DMS53 treated with DMSO at 0.1 percent for 48 hours (cell line): Measurements from ENCODE around the gene PTPN14.

ENCODE experiments used
- DNase-seq: peaks from one replicate; lab custom pipeline; 2025; ENCODE audit not compliant: unreplicated experiment; lab: John Stamatoyannopoulos, UW

PTPN14 gene

DNA sequence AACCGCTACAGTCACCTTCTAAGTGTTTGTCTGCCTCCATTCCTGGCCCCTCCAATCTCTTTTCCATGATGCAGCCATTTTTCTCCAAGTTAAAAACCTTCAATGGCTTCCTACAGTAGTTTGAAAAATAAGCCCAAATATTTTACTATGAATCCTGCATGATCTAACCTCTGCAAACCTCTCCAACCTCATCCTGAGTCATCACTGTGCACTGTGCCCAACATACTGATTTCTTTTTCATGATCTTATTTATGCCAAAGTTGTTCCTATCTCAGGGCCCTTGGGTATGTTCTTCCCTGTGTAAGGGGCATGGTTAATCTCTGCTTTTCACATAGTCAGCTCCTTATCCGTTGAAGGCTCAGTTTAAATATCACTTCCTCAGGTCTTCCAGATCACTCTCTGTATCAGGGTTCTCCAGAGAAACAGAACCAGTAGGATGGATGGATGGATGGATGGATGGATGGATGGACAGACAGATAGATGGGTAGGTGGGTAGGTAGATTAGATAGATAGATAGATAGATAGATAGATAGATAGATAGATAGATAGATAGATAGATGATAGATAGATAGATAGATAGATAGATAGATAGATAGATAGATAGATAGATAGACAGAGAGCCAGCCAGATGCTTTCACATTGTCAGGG, 18.1 kb upstream of the PTPN14 start:
- no peak for DNase-seq

DNA sequence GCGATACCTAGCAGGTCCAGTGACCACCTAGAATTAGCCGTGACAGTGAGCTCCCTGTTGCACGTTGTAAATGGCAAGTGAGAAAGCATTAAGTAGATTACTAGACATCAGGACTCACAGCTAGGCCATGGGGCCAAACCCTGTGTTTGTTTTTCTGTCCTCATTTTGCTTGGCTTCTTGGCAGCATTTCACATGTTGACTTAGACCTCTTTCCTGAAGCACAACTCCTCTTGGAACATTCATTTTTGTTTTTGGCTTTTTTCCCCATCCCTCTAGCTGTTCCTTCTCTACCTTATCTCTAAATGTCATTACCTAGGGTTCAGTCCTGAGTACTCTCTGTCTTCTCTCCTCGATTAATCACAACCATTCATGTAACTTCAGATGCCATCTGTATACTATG, 16.9 kb upstream of the PTPN14 start:
- DNase-seq: no peak

DNA sequence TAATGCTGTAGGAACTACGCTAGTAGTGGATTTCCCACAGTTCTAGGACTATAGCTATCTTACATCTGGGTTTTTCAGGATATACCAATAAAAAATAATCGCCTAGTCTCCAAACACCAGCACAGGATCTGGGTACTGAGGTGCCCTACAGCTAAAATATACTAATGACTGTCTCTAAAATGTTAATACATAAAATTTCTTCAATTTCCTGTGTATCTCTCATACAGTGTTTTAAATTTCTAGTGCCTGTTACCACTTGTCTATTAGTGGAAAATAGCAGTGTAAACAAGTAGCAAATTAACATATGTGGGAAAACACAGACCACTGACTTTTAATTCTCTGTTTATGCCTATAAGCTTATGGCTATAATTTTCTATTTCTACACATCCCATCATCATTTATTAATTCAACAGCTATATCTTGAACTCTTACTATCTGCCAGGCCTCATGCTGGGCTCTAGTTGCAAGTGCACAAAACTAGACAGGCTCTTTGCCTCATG, 16.1 kb upstream of the PTPN14 start:
- DNase-seq: no peak

DNA sequence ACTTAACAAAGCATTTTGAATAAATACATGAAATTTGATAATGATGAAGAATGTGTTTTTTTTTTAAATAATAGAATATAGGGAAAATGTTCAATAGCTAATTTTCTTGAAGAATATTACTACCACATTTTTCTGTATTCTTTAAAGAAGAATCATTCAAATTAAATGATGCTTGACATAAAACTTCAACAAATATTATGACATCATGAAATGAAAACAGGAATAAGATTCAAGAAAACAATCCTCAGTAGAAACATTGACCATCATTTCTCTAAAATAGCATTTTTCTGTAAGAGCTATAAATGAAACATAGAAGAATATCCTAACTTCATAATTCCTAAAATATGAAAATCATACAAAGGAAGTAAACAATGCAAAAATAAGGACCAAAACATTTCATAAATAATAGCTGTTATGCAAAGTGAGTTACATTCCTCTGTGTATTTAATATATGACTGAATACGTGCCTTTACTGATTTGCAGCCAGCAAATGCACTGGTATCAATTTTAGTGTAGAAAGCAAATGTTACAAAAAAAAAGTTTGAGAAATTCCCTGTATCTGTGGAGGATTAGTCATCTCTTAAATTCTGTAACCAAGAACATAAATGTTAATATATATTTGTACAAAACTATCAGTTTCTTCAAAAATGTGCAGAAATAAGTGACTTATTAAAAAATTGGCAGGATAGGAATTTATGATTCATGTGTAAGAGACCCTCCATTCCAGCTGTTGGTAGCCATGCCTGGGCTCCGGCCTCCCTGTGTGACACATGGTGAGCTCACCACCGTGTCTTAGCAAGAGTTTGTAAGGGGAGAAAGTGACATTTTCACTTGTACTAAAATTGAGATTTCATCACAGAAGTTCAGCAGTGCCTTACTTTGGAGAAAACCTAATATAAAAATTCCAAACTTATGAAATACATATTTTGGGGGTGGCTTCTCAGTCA, 15.0 kb upstream of the PTPN14 start:
- no peak for DNase-seq

DNA sequence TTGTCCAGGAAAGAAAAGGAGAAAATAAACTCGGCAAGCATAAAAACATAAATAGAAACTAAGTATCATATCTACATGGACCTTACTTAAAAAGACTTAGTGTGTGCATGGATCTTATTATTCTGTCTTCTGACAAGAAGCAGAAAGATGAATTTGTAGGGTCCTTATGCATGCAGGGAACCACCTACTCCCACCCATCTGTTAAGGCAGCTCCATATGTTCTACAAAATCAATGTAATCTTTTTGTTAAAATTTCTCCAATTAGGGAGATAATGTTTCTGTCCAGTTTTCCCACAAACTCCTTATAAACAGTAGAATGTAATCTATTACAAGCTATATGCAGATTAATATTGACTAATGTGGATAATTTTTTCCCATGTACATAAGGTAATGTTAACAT, 13.9 kb upstream of the PTPN14 start:
- DNase-seq: no peak

DNA sequence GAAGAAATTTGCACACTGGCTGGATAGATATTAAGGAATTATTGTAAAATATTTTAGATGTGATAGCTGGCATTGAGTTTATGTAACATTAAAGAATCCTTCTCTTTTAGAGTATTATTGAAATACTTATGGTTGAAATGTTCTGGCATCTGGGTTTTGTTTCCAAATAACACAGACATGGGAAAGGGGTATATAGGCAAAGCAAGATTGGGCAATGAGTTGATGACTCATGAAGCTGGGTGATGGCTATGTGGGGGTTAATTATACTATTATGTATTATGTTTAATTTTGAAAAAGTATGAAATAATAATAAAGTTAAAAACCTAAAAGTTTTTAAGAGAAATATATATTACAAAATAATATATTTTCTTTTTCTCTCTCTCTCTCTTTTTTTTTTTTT, 12.5 kb upstream of the PTPN14 start:
- no peak for DNase-seq

DNA sequence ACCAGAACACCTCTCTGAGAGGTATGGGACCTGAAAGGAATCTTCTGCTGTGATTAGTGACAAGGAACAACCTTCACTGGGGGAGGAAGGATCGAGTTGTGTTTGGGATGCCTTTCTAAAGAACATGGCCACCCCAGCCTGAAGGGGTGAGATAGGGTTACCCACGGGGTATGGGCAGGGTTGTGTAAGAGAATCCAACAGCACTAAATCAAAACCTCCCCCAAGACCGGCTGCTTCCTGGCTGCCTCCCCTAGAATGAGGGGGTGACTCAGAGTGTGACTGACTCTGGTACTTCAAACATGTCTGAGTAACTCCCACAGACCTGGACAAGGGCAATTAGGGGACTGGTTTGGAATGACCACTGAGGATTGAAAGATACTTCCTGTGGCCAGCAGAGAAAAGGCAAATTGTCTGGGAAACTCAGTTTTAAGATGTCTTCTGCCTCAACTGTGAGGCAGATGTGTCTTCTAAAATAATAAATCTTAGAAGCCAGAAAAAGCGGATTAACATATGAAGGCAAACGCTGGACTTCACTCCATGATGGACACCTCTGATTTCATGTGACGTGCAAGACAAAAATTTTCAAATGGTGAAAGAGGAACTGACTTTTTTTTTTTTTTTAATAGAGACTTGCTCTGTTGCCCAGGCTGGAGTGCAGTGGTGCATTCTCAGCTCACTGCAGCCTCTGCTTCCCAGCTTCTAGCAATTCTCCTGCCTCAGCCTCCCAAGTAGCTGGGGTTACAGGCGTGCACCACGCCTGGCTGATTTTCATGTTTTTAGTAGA, 6.7 kb upstream of the PTPN14 start:
- no peak for DNase-seq

DNA sequence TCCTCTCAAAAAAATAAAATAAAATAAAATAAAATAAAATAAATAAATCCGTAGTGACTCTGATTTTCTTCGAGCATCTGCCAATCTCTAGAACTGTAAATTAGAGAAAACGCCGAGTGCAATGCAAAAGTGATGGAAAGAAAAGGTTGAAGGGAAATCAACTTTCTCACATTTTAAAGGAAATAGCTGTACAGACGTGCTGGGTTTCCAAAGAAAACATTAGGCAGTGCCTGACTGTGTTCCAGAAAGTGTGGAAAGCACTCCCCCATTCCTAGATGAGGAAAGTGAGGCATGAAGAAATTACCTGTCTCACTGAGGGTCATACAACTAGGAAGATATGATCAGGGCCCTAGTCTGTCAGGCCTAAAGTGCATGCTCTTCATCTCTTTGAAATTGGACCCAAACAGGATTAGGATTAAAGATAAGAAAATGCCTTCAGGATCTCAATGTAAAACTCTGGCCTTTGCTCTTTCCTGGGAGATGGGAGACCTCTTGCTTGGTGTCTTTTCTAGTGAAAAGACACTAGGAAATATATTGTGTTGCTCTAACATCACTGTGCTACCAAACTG, 1.8 kb upstream of the PTPN14 start:
- no peak for DNase-seq

DNA sequence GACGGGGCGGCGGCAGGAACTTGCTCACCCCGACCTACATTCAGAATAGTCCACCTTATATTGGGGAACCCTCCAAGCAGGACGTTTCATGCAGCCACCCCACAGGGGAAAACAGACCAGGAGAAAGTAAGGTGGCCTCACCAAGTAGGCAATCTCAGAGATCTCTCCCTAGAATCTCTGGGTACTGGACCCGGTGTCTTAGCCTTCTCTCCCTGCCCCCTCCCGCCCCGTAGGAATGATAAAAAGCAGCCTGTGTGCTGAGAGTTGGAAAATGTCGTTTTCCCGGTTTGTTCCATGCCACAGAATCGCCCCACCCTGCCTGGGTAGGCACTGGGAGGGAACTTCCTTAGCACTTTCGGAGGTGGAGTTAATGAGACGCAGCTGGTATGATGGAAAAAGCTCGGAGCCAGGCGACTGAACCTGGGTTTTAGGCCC, 789 bp upstream of the PTPN14 start:
- peak; percentile 66 for DNase-seq

DNA sequence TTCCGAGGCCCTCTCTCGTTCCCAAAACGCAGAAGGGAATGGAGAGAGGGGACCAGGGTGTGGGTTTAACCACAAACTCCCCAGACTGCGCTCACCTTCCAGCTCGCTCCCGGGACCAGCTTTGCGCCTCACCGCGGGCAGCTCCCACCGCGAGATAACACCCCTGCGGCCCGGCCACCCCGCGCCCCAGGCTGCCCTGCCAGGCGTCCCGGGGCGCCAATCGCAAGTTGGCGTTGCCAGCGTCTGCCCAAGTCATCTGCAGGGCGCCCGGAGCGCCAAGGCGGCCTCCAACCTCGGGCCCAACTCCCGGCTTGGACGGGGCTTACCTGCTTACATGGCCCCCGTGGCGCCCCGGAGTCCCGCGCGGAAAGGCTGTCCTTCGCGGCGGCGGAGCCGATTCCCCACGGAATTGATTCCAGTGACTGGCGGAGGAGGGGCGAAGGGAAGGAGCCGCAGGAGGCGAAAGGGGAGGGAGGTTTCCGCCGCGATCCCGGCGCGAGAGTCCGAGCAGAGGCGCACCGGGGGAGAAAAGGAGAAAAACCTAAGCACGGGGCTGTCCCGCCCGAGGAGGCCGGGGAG, 456 bp downstream of the PTPN14 start:
- peak; percentile 55 for DNase-seq

DNA sequence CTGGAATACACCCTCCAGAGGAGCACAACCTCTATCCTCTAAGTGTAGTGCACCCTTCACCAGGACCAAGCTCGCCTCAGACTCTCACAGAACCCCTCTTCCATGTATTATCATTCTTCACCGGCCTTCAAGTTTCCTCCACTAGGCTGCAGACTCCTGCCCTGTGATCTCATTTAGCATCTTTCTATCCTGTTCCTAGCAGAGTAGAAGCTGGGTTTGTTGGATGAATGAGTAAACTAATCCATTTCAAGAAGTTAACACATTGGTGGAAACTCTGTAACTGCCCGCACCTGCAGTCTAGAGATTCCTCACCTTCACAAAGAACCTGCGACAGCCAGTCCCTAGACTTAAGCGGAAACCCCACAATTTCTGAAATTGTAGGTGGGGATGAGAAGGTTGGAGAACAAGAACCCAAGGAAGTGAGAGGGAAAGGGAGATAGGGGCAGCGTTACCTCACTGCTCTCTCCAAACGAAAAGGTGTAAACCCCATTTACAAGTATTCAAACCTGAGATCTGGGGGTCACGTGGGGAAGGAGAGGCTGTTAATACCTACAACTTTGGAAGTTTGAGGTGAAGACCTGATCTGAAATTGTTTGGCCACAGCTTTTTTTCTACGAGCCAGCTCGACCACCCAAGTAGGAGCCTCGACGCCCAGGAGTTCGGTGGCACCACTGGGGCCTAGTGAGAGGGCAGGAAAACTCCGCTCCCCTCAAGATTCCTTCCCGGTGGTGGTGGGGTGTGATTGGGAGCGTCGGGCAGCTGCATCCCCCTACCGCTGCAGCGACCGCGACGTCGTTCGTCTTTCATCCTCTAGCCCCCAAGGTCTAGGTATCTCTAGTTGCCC, 1.2 kb downstream of the PTPN14 start:
- DNase-seq: peak; percentile 14

DNA sequence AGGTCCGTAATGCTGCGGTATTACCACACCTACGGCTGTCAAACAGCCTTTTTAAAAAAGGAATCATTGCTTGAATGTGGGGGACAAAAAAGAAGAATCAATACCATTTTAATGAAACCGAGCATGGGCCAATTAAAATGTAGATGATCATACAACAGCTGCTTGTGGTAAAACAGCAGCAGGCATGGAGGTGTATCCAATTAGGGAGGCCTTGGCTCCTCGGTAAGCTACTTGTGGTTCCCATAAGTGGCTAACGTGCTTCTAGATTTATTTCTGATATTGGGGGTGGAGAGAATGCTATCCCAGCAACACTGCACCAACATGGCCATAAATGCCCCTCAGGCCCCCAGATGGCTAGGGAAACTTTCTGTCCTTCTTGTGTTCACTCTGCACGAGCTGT, 1.8 kb downstream of the PTPN14 start:
- DNase-seq: no peak

DNA sequence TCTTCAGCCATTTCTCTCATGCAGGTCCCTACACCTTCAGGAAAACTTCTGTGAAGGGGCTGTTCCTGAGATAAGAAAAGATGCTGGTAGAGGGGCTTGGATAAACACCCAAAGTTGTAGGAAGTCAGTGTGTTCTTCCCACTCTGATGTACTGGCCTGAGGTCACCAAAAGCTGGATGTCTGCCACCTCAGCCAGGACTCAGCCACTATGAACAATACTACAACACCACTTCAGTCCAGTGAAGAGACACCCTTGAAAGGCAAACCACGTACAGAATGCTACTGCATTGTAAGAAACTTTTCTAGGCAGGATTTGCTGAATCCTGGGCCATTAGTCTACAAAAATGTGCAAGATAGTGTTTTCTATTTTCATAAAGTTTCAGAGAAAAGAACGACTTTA, 2.4 kb downstream of the PTPN14 start:
- DNase-seq: peak; percentile 49

DNA sequence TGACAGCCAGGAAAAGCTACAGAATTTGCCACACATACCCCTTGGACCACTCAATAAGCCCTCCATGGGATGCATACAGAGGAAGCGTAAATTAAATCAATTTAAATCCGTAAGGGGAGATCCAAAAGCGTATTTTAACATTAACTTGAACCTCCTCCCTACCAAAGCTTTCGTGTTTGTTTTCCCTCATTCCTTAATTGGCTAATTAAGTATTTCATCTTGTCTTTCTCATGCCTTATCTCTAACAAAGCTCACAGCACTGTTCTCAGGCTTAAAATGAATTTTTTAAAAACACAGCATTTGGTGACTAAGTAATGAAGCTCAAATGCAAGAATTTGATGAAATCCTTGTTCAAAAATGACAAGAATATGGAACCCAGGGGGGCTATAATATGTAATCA, 3.1 kb downstream of the PTPN14 start:
- no peak for DNase-seq

DNA sequence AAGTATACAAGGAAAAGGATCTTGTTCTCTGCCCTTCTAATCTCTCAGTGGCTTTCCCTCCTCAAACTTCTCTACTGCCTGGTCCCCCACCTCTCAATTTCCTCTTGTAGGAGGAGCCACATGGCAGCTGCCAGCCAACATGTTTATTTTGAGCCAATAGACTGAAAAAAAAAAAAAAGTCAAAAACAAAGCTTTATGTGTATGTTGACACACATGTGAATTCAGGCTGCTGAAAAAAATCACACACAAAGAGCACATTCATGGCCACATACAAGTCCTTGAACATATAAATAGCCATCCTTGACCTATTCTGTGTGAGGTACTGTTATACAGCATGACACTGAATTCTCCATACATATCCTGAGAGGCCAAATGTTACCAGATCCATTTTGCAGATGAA, 3.7 kb downstream of the PTPN14 start:
- no peak for DNase-seq

DNA sequence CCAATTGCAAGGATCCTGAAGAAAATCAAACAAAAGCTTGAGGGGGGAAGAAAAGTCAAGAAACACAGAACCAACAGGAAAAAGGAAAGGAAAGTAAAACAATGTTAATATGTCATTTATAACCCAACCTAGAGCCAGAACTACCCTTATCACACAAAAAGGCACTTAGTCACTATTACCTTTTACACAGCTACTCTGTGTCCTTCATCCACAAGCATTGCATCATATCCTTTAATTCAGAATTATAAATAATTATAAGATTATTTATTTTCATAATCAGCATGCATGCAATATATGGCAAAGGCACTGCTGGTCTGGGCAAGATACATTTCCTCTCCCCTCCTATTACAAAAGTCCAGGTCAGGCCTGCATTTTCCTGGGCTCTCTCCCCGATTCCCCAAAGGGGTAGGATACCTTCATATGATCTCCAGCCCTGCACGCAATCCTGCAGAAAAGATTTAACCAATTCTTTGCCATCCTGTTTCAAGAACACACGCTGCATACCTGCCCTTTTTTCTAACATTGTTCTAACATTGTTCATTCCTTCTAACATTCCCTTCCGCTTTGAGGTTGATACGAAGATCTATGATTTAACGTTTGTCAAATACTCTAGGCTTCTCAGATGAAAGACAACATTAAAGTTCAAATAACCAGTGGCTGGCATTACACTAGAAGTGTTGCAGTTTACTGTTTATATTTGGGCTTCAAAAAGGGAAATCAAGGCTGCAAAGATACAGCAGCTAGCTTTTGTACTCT, 4.3 kb downstream of the PTPN14 start:
- no peak for DNase-seq

DNA sequence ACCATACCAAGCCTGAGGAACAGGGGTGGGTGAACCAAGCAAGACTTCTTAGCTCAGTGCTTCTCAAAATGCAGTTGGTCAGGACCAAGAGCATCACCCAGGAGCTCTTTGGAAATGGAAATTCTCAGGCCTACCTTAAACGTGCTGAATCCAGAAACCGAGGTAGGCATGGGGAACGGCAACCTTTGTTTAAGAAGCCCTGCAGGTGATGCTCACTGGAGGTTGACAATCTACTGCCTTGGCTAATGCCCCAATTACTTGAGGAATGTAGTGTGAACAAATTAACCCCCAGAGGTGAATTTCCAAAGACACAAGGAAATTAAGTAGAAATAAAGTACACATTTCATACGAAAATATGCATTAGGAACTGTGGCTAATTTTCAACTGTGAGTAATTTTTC, 5.3 kb downstream of the PTPN14 start:
- DNase-seq: no peak

DNA sequence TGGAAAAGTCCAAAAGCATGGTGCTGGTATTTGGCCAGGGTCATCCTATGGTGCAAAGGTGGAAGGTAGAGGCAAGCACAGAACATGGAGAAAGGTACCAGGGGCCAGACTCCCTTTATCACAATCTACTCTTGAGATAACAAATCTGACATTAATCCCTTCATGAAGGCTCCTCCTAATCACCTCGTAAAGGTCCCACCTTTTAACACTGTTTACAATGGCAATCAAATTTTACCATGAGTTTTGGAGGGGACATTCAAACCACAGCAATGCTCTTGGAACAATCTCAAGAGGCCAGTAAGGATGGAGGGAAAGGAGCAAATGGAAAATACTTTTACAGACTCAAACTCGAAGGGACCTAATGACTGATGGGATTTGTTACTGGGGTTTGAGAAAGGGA, 6.1 kb downstream of the PTPN14 start:
- no peak for DNase-seq

DNA sequence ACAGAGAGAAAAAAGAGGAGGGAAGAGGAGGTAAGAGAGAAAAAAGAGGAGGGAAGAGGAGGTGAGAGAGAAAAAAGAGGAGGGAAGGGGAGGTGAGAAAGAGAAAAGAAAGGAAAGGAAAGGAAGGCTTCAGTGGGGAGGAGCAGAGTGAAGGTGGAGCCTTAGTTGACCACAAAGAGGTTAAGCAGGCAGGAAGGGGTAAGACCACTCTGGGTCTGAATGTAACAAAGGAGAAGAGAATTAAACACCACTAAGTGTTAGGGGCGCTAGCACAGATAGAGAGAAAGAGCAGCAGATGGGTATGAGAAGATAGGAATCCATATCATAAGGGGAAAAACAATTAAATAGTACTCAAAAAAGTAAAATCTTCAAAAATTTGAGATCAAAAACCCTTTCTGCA, 6.6 kb downstream of the PTPN14 start:
- no peak for DNase-seq
